GM12891 (cell line): Measurements from ENCODE around the gene METTL22.

Experiments
- PAX5 ChIP-seq: IDR thresholded peaks from 2 replicates; pipeline ENCODE4 v1.6.1; 2011; ENCODE audit warnings: low read length, moderate library complexity, mild to moderate bottlenecking; ENCODE audit not compliant: insufficient read depth, severe bottlenecking
- POLR2A ChIP-seq: IDR thresholded peaks from 2 replicates; pipeline ENCODE4 v1.6.1; 2011; ENCODE audit warnings: low read depth, low read length, control low read depth
- POLR2AphosphoS5 ChIP-seq: IDR thresholded peaks from 2 replicates; pipeline ENCODE4 v1.6.1; 2011; ENCODE audit warnings: low read depth, low read length, control low read depth
- SPI1 ChIP-seq: IDR thresholded peaks from 2 replicates; pipeline ENCODE4 v1.6.1; 2011; ENCODE audit warnings: low read depth, low read length, control low read depth
- TAF1 ChIP-seq: IDR thresholded peaks from 2 replicates; pipeline ENCODE4 v1.6.1; 2011; ENCODE audit warnings: low read depth, low read length, control low read depth

GRCh38 chr16:8679151-8679550, 57.7 kb downstream of the METTL22 start:
- TF ChIP-seq POLR2A, result no peak
- no peak for TF ChIP-seq PAX5
- TF ChIP-seq POLR2AphosphoS5, result no peak
- no peak for TF ChIP-seq TAF1
- TF ChIP-seq SPI1, result no peak
